Measurements from ENCODE around the gene MPC1L.

GRCh38 chrX:40637687-40638086 lies 14.5 kb downstream of the MPC1L start:
- TF ChIP-seq EZH2 (IDR thresholded peaks at IDR 0.05; ENCODE audit: borderline replicate concordance, low read depth, low read length, severe bottlenecking) (no peak), CTCF (IDR thresholded peaks at IDR 0.05; ENCODE audit: borderline replicate concordance, extremely low read depth, low read length, poor library complexity, severe bottlenecking) (no peak)
